Vagina (tissue), 2 donors: ENCODE measurements around the gene LDLR.

Source experiments
- POLR2A ChIP-seq, 2 donors: fragments of 450-650 bp; IDR thresholded peaks; one replicate each; pipeline ENCODE4 v1.6.1; 2017; ENCODE audit warnings: antibody characterized with exemption in 2 of 2, mild to moderate bottlenecking in 2 of 2, moderate library complexity in 2 of 2
- POLR2AphosphoS5 ChIP-seq, 2 donors: sonication (generic); formaldehyde crosslinking; IDR thresholded peaks; one replicate each; pipeline ENCODE4 v1.9.0; 2017; ENCODE audit warnings: antibody characterized with exemption in 2 of 2, mild to moderate bottlenecking in 2 of 2, low read depth in 1 of 2; ENCODE audit not compliant: insufficient read depth in 1 of 2
- TF ChIP-seq, protein P1 (sequence below), 3 experiments: fragments of 450-650 bp in 2 of 3; fragments of 200-600 bp in 1 of 3; sonication (generic) in 1 of 3; IDR thresholded peaks; one replicate each; pipeline ENCODE4 v1.5.1; 2017 to 2019; ENCODE audit warnings: antibody characterized with exemption in 3 of 3, mild to moderate bottlenecking in 2 of 3, moderate library complexity in 2 of 3

DNA sequence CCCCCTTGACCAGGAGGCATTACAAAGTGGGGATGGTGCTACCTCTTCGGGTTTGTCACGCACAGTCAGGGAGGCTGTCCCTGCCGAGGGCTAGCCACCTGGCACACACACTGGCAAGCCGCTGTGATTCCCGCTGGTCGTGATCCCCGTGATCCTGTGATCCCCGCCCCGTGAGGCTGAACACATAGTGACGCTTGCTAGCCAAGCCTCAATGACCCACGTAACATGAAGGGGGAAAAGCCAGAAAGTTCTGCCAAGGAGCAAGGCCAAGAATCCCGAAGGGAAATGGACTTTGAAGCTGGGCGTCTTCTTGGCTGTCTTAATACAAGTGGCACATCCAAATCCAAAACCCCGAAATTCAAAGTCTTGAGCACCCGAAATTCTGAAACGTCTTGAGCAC, 13.7 kb downstream of the LDLR start:
- TF ChIP-seq, protein P1, sequence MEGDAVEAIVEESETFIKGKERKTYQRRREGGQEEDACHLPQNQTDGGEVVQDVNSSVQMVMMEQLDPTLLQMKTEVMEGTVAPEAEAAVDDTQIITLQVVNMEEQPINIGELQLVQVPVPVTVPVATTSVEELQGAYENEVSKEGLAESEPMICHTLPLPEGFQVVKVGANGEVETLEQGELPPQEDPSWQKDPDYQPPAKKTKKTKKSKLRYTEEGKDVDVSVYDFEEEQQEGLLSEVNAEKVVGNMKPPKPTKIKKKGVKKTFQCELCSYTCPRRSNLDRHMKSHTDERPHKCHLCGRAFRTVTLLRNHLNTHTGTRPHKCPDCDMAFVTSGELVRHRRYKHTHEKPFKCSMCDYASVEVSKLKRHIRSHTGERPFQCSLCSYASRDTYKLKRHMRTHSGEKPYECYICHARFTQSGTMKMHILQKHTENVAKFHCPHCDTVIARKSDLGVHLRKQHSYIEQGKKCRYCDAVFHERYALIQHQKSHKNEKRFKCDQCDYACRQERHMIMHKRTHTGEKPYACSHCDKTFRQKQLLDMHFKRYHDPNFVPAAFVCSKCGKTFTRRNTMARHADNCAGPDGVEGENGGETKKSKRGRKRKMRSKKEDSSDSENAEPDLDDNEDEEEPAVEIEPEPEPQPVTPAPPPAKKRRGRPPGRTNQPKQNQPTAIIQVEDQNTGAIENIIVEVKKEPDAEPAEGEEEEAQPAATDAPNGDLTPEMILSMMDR (IDR thresholded peaks at IDR 0.05), result no peak
- TF ChIP-seq POLR2AphosphoS5 (IDR thresholded peaks at IDR 0.05; ENCODE audit: insufficient read depth in 1 of 2, low read depth in 1 of 2) (no peak), POLR2A (IDR thresholded peaks at IDR 0.05) (no peak)
